Brain microvascular endothelial cell (primary cell): ENCODE results near the gene TMUB2.

ENCODE experiments used
- DNase-seq: peaks from one replicate; pipeline ENCODE4 v3.0.0-alpha.2; 2020
- H3K27ac ChIP-seq: fragments of 250-450 bp; sonication (Bioruptor Pico); 2 replicates; pipeline ENCODE4 v1.5.1; 2020; ENCODE audit warnings: mild to moderate bottlenecking, moderate library complexity
- H3K27me3 ChIP-seq: fragments of 250-450 bp; sonication (Bioruptor Pico); replicated peaks from 2 replicates; pipeline ENCODE4 v1.5.1; 2020; ENCODE audit warnings: mild to moderate bottlenecking
- H3K36me3 ChIP-seq: fragments of 250-450 bp; sonication (Bioruptor Pico); replicated peaks from 2 replicates; pipeline ENCODE4 v1.5.1; 2020; ENCODE audit warnings: mild to moderate bottlenecking
- H3K4me3 ChIP-seq: 2 replicates; pipeline ENCODE4 v1.5.1; 2011; ENCODE audit warnings: low read depth, mild to moderate bottlenecking, control low read depth, low read length, moderate library complexity
- in situ Hi-C: cut with HindIII; loops from 2 replicates; pipeline ENCODE4 v1.10.0; 2017; ENCODE audit warnings: low sequenced_read_pairs, low pct_ligation_motif_present
- TF ChIP-seq, protein P1 (sequence below): IDR thresholded peaks from 2 replicates; pipeline ENCODE4 v1.5.1; 2011; ENCODE audit warnings: low read depth, mild to moderate bottlenecking, moderate library complexity, low read length, control low read depth, inconsistent platforms; ENCODE audit errors: missing control alignments

TMUB2 gene

DNA sequence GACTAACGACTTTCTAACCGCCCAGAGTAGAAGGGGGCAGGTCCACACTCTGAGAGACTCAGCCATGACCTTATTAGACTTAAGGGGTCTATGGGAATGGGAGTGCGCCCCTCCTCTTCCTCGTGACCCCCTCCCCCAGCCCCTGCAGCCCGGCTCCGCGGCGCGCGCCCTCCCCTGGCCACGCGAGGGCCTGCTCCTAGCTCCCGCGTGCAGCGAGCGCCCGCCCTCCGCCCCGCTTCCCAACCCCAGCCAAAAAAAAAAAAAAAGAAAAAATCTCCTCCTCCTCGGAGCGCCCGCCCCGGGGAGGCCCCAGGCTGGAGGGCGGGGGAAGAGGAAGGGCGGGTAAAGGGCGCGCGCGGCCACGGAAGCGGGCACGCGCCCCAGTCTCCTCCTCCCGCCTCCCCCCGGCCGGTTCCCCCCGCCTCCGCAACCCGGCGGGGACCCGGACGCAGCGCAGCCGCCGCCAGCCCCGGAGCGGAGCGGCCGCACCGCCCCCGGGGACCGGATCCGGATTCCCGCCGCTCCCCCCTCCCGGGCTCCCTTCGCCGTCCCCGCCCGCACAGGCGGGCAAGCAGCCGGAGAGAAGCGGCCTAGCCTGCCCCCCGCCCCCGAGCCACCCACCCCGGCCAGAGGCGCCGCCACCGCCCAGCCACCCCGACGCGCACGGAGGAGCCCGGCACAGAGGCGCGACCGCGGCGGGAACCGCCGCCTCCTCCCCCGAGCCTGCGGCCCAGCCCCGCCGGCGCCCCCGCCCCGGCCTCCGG lies 31.8 kb downstream of the TMUB2 start:
- TF ChIP-seq, protein P1, sequence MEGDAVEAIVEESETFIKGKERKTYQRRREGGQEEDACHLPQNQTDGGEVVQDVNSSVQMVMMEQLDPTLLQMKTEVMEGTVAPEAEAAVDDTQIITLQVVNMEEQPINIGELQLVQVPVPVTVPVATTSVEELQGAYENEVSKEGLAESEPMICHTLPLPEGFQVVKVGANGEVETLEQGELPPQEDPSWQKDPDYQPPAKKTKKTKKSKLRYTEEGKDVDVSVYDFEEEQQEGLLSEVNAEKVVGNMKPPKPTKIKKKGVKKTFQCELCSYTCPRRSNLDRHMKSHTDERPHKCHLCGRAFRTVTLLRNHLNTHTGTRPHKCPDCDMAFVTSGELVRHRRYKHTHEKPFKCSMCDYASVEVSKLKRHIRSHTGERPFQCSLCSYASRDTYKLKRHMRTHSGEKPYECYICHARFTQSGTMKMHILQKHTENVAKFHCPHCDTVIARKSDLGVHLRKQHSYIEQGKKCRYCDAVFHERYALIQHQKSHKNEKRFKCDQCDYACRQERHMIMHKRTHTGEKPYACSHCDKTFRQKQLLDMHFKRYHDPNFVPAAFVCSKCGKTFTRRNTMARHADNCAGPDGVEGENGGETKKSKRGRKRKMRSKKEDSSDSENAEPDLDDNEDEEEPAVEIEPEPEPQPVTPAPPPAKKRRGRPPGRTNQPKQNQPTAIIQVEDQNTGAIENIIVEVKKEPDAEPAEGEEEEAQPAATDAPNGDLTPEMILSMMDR, result peak; percentile 48

DNA sequence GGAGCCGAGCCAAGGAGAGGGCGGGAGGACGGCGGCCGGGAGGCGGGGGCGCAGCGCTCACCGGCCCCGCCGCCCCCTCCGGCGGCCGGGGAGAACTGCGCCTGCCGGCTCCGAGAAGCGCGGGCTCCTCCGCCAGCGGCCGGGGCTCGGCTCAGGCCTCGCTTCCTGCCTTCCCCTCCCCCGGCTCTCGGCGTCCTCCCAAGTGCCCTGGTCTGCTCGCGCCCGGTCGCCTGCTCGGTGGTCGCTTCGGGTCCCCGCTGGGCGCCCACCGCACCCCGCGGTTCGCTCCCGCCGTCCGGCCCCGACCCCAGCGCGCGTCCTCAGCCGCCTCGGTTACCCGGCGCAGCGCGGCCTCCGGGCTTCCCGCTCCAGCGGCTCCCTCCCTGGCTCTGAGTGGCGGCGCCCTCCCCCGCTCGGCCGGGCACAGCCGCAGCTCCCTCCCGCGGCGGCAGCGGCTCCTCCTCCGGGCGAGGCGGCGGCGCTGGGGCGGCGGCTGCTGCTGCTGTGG lies 32.4 kb downstream of the TMUB2 start:
- peaks cover 30% of the 10 kb centered on the region for H3K36me3 ChIP-seq
- no peak for DNase-seq
- TF ChIP-seq, protein P1, result peak; percentile 25
- in situ Hi-C loops, result no loop called here
- H3K4me3 ChIP-seq, result peak overlapping the region; percentile 82
- H3K27me3 ChIP-seq, result no peaks in the 10 kb centered on the region
- H3K27ac ChIP-seq, result peak overlapping the region; percentile 86

More for the DNA sequence above, 31.8 kb downstream of the TMUB2 start:
- no peaks in the 10 kb centered on the region for H3K27me3 ChIP-seq
- peak; percentile 52 for DNase-seq
- peak overlapping the region; percentile 86 for H3K27ac ChIP-seq
- H3K4me3 ChIP-seq, result peak overlapping the region; percentile 82
- in situ Hi-C loops, result no loop called here
- peaks cover 36% of the 10 kb centered on the region for H3K36me3 ChIP-seq

DNA sequence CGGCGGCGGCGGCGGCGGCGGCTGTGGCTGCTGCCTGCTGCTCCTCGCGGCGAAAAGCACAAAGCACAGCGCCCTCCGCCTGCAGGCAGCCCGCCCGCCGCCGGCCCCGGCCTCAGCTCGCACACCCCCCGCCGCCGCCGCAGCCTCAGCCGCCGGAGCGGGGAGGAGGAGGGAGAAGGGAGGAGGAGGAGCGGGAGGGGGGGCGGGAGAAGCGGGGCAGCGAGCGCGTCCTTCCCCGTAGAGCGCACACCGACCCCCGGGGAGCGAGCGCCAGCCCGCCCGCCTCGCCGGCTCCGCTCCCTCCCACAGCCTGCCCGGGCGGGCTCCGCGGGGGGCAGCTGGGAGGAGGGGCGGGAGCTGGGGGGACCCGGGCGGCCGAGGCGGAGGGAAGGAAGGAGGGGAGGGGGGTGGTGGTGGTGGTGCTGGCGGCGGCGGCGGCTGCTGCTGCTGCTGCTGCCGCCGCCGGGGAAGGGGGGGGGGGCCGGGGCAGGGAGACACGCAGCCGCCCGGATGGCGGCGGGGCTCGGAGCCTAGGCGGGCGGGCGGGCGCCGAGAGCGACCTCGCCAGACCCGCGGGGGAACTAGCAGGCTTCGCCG lies 32.9 kb downstream of the TMUB2 start, which contains the start of gene UBTF:
Gene UBTF (minus strand): TSS at position 60 of the 597 bp plus-strand sequence. CDS start 1,446 bp downstream, outside the sequence.
- Histone ChIP-seq H3K4me3 (peak within 1 kb of the TSS; percentile 82), H3K27ac (peak within 1 kb of the TSS; percentile 86), H3K36me3 (peaks cover 25% of the 10 kb centered on the region), H3K27me3 (no peaks in the 10 kb centered on the region)
- TF ChIP-seq, protein P1, result peak; percentile 2
- in situ Hi-C loops, result no loop called here
- peak; percentile 36 for DNase-seq

GRCh38 chr17:44220213-44221083 lies 33.7 kb downstream of the TMUB2 start:
- Histone ChIP-seq H3K36me3 (peaks cover 18% of the 10 kb centered on the region), H3K4me3 (peak overlapping the region; percentile 82), H3K27ac (peak overlapping the region; percentile 74), H3K27me3 (no peaks in the 10 kb centered on the region)
- in situ Hi-C loops, result no loop called here
- TF ChIP-seq, protein P1, result no peak
- no peak for DNase-seq

DNA sequence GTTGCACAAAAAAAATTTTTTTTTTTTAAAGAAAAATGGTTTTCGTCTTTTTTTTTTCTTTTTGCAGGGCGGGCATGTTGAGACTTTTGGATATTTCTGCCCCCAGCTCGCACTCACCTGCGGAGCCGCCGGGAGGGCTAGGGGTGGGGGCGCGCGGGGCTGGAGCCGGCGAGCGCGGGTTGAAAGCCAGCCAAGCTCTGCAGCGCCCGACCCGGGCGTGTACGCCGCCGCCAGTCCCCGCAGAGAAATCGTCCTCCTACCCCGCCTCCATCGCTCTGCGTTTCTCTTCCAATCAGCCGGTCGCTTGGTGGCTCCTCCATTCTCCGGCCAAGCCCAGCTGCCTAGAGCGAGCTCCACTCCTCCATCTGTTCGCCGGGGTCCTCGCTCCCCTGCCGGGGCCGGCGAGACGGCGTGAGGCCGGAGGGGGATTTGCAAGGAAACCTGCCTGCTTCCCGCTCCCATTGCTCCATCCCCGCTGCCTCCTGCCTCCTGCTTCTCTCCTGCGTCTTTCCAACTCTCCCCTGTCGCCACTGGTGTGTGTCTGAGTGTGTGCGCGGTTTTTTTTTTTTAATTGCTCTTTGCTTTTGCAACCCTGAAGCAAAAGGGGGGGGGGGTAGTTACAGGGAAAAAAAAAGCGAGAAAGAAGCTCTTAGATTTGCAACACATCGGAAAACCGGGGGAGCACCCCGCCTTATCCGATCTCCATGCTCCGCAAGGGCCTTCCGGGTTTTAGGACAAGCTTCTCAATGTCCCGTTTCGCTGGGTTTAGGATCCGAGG lies 34.5 kb downstream of the TMUB2 start:
- Histone ChIP-seq H3K4me3 (peak overlapping the region; percentile 82), H3K27me3 (no peaks in the 10 kb centered on the region), H3K27ac (peak overlapping the region; percentile 29), H3K36me3 (peaks cover 9% of the 10 kb centered on the region)
- TF ChIP-seq, protein P1, result no peak
- DNase-seq, result peak; percentile 73
- in situ Hi-C loops, result no loop called here
